Stimulated activated naive B cell treated with anti-CD40 and anti-IgM and Interleukin-4, amounts not matched to agents 10 μg/mL and 1 μg/mL and 100 μg/mL, for 72 hours (primary cell): ENCODE results near the gene MDGA2.

Experiments
- ATAC-seq, 2 donors: fragments of 150-1000 bp; cut with Tn5 transposase; replicated peaks; 2 replicates each; pipeline ENCODE4 v1.10.0; 2021; ENCODE audit warnings: moderate library complexity in 1 of 2
- DNase-seq: peaks from one replicate; pipeline ENCODE4 v3.0.0; 2021
- H3K27ac Mint-ChIP-seq: one replicate; pipeline ENCODE4 v1.8.0; 2022; ENCODE audit warnings: mild to moderate bottlenecking, mixed read lengths
- H3K27me3 Mint-ChIP-seq, 2 donors: one replicate each; pipeline ENCODE4 v1.8.0; 2022; ENCODE audit warnings: mixed read lengths in 2 of 2
- H3K36me3 Mint-ChIP-seq, 2 donors: one replicate each; pipeline ENCODE4 v1.8.0; 2022; ENCODE audit warnings: mixed read lengths in 2 of 2, mild to moderate bottlenecking in 1 of 2
- H3K4me1 Mint-ChIP-seq, 2 donors: one replicate each; pipeline ENCODE4 v1.8.0; 2022; ENCODE audit warnings: mixed read lengths in 2 of 2, mild to moderate bottlenecking in 1 of 2
- H3K4me3 Mint-ChIP-seq, 2 donors: one replicate each; pipeline ENCODE4 v1.8.0; 2022; ENCODE audit warnings: mild to moderate bottlenecking in 2 of 2, mixed read lengths in 2 of 2, moderate library complexity in 1 of 2
- H3K9me3 Mint-ChIP-seq, 2 donors: one replicate each; pipeline ENCODE4 v1.8.0; 2022; ENCODE audit warnings: mixed read lengths in 2 of 2, mild to moderate bottlenecking in 1 of 2

Gene MDGA2

DNA sequence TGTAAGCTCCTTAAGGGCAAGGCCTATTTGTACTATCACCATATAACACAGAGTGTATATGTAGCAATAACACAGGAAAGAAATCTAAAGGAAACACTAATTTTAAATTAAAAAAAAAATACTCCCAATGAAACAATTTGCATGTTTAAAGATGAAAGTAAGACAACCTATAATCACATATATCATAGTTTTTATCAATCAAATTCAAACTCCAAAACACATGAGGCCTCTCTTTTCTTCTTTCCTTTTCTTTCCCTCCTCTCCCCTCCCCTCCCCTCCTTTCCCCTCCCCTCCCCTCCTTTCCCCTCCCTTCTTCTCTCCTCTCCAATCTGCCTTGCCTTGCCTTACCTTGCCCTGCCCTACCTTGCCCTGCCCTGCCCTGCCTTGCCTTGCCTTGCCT is 618.0 kb downstream of the MDGA2 start:
- no peak overlapping the region for H3K27ac Mint-ChIP-seq
- no peaks in the 10 kb centered on the region for H3K36me3 Mint-ChIP-seq
- ATAC-seq (no peak), DNase-seq (no peak)
- no peaks in the 10 kb centered on the region for H3K27me3 Mint-ChIP-seq
- H3K4me3 Mint-ChIP-seq: no peak overlapping the region
- no peaks in the 10 kb centered on the region for H3K4me1 Mint-ChIP-seq
- H3K9me3 Mint-ChIP-seq: peaks cover 1 to 3% of the 10 kb centered on the region in 2 donors

DNA sequence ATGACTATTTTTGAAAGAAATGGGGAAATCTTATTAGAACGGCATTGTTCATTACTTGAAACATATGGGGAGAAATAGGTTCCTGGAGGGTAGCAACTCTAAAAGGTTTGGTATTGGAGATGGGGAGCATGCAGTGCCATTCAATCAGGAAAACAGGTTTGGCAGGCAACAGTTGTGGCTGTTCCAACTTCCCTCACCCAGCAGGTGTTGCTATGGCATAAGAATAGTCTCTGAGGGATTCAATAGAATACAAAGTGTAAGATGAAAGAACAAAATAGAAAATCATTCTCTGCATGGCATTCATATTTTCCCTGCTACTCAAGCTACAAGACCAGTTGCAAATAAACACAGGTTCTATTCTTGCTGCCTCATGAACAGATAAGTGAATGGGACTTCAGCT is 630.6 kb downstream of the MDGA2 start:
- H3K4me3 Mint-ChIP-seq: no peak overlapping the region
- H3K27me3 Mint-ChIP-seq: no peaks in the 10 kb centered on the region
- no peak overlapping the region for H3K27ac Mint-ChIP-seq
- DNase-seq (no peak), ATAC-seq (no peak)
- no peaks in the 10 kb centered on the region for H3K4me1 Mint-ChIP-seq
- H3K36me3 Mint-ChIP-seq: no peaks in the 10 kb centered on the region
- no peaks in the 10 kb centered on the region for H3K9me3 Mint-ChIP-seq

GRCh38 chr14:47040550-47040949 is 634.9 kb downstream of the MDGA2 start:
- DNase-seq: no peak
- peak in 1 of 2 donors; percentile 7 for ATAC-seq
- Mint-ChIP-seq H3K9me3 (no peaks in the 10 kb centered on the region), H3K27me3 (no peaks in the 10 kb centered on the region), H3K4me3 (no peak overlapping the region), H3K4me1 (no peaks in the 10 kb centered on the region), H3K27ac (no peak overlapping the region), H3K36me3 (no peaks in the 10 kb centered on the region)

DNA sequence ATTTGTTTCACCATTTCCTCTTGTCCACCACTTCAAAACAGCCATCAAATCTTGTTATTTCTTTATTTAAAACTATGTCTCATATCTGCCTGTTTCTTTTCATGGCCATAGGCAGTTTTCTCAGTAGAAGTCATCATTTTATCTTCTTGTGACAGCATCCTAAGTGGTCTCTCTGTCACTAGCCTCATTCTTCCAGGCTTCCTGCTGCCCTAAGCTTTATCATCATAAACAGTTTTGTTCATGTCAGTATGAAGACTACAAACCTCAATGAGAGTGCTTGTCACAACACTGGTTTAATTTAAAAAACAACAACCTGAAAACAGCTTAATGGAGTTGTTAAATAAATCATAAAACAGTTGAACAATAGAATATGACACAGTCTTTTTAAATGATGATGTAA is 636.1 kb downstream of the MDGA2 start:
- ATAC-seq (no peak), DNase-seq (no peak)
- no peak overlapping the region for H3K4me3 Mint-ChIP-seq
- no peaks in the 10 kb centered on the region for H3K36me3 Mint-ChIP-seq
- H3K27me3 Mint-ChIP-seq: no peaks in the 10 kb centered on the region
- H3K4me1 Mint-ChIP-seq: no peaks in the 10 kb centered on the region
- no peak overlapping the region for H3K27ac Mint-ChIP-seq
- no peaks in the 10 kb centered on the region for H3K9me3 Mint-ChIP-seq

DNA sequence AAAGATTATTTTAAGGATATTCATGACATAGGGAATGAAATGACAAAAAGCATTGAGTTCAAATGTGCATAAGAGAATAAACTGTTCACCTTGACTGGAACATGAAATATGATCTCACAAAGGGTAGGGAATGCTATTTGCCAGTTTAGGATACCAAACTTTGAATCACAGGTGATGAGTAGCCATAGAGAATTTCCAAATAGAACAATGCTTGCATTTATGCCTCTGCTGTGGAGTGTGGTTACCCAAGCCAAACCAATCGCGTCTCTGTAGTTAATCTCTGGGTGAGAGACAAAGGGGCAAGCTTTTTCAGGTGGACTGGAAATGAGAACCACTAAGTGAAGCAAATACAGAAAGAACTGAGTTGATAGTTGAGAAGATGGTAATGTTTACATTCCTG is 652.7 kb downstream of the MDGA2 start:
- H3K36me3 Mint-ChIP-seq: no peaks in the 10 kb centered on the region

GRCh38 chr14:47020500-47020899 is 654.9 kb downstream of the MDGA2 start:
- no peak for ATAC-seq
- H3K27me3 Mint-ChIP-seq: no peaks in the 10 kb centered on the region
- H3K36me3 Mint-ChIP-seq: no peaks in the 10 kb centered on the region
- no peak for DNase-seq
- peaks cover 0 to 3% of the 10 kb centered on the region in 2 donors for H3K9me3 Mint-ChIP-seq
- H3K4me3 Mint-ChIP-seq: no peak overlapping the region
- no peaks in the 10 kb centered on the region for H3K4me1 Mint-ChIP-seq
- no peak overlapping the region for H3K27ac Mint-ChIP-seq

More for the DNA sequence above, 652.7 kb downstream of the MDGA2 start:
- no peak overlapping the region for H3K27ac Mint-ChIP-seq
- no peak for DNase-seq
- H3K9me3 Mint-ChIP-seq: peaks cover 0 to 3% of the 10 kb centered on the region in 2 donors
- no peaks in the 10 kb centered on the region for H3K4me1 Mint-ChIP-seq
- H3K27me3 Mint-ChIP-seq: no peaks in the 10 kb centered on the region
- no peak overlapping the region for H3K4me3 Mint-ChIP-seq
- ATAC-seq: no peak

GRCh38 chr14:47012533-47013280 is 662.7 kb downstream of the MDGA2 start:
- Mint-ChIP-seq H3K27me3 (no peaks in the 10 kb centered on the region), H3K9me3 (peaks cover 0 to 3% of the 10 kb centered on the region in 2 donors), H3K36me3 (no peaks in the 10 kb centered on the region), H3K27ac (no peak overlapping the region), H3K4me3 (no peak overlapping the region), H3K4me1 (no peaks in the 10 kb centered on the region)
- DNase-seq: no peak
- no peak for ATAC-seq

- H3K36me3 Mint-ChIP-seq: no peaks in the 10 kb centered on the region
- H3K27me3 Mint-ChIP-seq: no peaks in the 10 kb centered on the region
- H3K9me3 Mint-ChIP-seq: peaks cover 0 to 1% of the 10 kb centered on the region in 2 donors
- no peak overlapping the region for H3K4me3 Mint-ChIP-seq
- H3K4me1 Mint-ChIP-seq: no peaks in the 10 kb centered on the region
- H3K27ac Mint-ChIP-seq: no peak overlapping the region
- DNase-seq (no peak), ATAC-seq (no peak)
These were observed 665.8 kb downstream of the MDGA2 start for GRCh38 chr14:47009615-47010014.

GRCh38 chr14:47008732-47009131 is 666.7 kb downstream of the MDGA2 start:
- Mint-ChIP-seq H3K9me3 (peaks cover 0 to 1% of the 10 kb centered on the region in 2 donors), H3K36me3 (no peaks in the 10 kb centered on the region), H3K4me3 (no peak overlapping the region), H3K27me3 (no peaks in the 10 kb centered on the region), H3K4me1 (no peaks in the 10 kb centered on the region), H3K27ac (no peak overlapping the region)
- no peak for DNase-seq
- ATAC-seq: no peak

DNA sequence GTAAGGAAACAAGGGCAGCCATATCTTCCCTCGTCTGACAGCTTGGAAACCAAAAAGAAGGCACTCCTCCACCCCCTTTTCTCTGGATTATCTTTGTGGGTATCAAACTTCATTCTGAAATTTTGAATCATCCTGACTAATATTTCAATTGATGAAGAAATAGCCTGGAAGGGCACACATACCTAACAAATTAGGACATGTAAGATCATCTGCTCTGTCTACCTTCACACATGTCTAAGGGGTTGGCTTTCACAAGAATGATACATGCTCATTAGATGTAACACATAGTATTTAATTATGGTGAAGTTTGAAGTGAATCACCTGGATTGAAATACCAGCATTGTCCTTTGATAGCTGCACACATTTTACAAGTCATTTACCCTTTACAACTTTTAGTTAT is 675.7 kb downstream of the MDGA2 start:
- Mint-ChIP-seq H3K27me3 (no peaks in the 10 kb centered on the region), H3K36me3 (no peaks in the 10 kb centered on the region), H3K9me3 (no peaks in the 10 kb centered on the region), H3K4me1 (no peaks in the 10 kb centered on the region), H3K4me3 (no peak overlapping the region), H3K27ac (no peak overlapping the region)
- DNase-seq (no peak), ATAC-seq (no peak)

DNA sequence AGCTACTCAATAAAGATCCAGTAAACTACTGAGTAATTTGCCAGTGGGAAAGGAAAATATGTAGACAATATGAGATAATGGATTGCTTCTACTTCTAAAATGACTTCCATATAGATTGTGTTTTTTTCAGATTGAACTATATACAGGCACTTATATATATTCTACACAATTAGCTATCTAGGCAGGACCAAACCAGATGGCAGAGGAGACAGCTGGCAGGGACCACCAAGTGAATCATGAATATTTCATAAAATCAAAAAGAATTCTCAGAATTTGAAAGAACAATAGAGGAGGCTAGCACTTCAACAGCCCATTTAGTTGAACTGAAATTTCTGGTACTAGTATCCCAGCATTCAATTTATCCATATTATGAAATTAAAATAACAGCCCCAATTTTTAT is 685.8 kb downstream of the MDGA2 start:
- H3K36me3 Mint-ChIP-seq: no peaks in the 10 kb centered on the region
- H3K27ac Mint-ChIP-seq: no peak overlapping the region
- no peaks in the 10 kb centered on the region for H3K27me3 Mint-ChIP-seq
- ATAC-seq: no peak
- no peak for DNase-seq
- no peaks in the 10 kb centered on the region for H3K9me3 Mint-ChIP-seq
- H3K4me1 Mint-ChIP-seq: no peaks in the 10 kb centered on the region
- H3K4me3 Mint-ChIP-seq: no peak overlapping the region

DNA sequence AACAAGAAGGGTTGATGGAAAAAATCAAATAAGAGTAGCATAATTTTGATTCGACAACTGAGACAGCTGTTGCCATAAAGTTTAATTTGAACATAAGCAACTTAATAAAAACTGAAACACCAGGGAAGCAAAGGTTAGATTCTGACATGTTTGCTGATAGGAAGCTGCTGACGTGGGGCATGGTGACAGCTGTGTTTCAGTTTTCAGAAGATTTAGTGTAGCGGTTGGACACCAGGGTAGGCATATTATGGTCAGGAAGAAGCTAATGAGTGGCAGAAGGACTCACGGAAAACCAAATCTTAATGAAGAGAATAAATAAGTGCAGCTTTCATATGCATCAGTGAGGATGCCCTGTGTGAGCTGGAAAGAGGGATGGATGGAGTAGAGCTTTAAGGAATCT is 687.1 kb downstream of the MDGA2 start:
- DNase-seq (no peak), ATAC-seq (no peak)
- Mint-ChIP-seq H3K4me1 (no peaks in the 10 kb centered on the region), H3K9me3 (no peaks in the 10 kb centered on the region), H3K27me3 (no peaks in the 10 kb centered on the region), H3K27ac (no peak overlapping the region), H3K4me3 (no peak overlapping the region), H3K36me3 (no peaks in the 10 kb centered on the region)

GRCh38 chr14:46985529-46986380 is 689.6 kb downstream of the MDGA2 start:
- Mint-ChIP-seq H3K4me3 (no peak overlapping the region), H3K9me3 (no peaks in the 10 kb centered on the region), H3K27ac (no peak overlapping the region), H3K4me1 (no peaks in the 10 kb centered on the region), H3K27me3 (no peaks in the 10 kb centered on the region), H3K36me3 (no peaks in the 10 kb centered on the region)
- DNase-seq (no peak), ATAC-seq (no peak)

DNA sequence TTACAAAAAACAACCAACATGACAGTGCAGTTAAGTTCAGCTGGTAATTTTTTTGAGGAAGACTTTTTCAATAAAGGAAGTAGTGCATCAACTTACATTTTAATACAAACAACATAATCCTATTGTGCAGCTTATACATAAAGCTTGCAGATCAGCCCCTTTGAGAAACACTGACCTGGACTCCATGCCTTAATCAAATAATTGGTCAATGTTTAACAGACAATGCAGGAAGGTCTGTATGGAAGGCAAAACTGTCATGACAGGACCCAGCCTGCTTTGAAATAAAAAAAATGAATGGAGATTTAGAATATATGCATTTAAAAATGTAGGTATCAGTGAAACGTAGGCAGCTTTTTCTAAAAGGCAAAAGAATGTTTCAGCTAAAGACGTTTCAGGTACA is 702.1 kb downstream of the MDGA2 start:
- DNase-seq: no peak
- ATAC-seq: no peak
- Mint-ChIP-seq H3K27ac (no peak overlapping the region), H3K4me3 (no peak overlapping the region), H3K27me3 (no peaks in the 10 kb centered on the region), H3K36me3 (no peaks in the 10 kb centered on the region), H3K9me3 (peaks cover 0 to under 1% of the 10 kb centered on the region in 2 donors), H3K4me1 (no peaks in the 10 kb centered on the region)

GRCh38 chr14:46964378-46964777 is 711.0 kb downstream of the MDGA2 start:
- Mint-ChIP-seq H3K4me1 (no peaks in the 10 kb centered on the region), H3K27me3 (no peaks in the 10 kb centered on the region), H3K4me3 (no peak overlapping the region), H3K27ac (no peak overlapping the region), H3K36me3 (no peaks in the 10 kb centered on the region), H3K9me3 (peaks cover 2 to 4% of the 10 kb centered on the region in 2 donors)
- DNase-seq (no peak), ATAC-seq (no peak)
